KG1 (cell line): ENCODE measurements around the gene DDX51.
"Not testable (repeated sequence)": the region's sequence is repeated elsewhere in the genome, so short reads cannot be mapped to it uniquely, and the experiment has no call there.

ENCODE experiments used
- DNase-seq: peaks from one replicate; lab custom pipeline; 2025; lab: John Stamatoyannopoulos, UW

DDX51 gene

GRCh38 chr12:132154341-132154761 is 10.2 kb upstream of the DDX51 start:
- DNase-seq, result no peak

- peak; percentile 39 for DNase-seq
Observed at GRCh38 chr12:132153501-132154340, 9.6 kb upstream of the DDX51 start.

DNA sequence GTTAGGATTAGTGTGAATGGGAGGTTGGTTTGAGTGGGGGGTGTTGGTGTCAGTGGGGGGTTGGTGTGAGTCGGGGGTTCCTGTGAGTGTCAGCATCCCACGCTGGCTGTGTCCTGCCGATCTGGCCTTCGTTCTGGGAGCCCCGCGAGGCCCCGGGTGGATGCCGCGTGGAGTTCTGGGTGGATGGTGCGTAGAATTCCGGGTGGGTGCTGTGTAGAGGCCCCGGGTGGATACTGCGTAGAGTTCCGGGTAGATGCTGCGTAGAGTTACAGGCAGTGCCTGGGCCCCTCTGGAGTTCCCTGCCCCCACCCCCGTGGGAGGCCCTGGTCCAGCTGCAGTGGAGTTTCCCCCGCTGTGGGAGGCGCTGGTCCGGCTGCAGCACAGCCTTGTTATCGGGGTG is 8.8 kb upstream of the DDX51 start:
- DNase-seq, result no peak

- DNase-seq, result no peak
Observed at GRCh38 chr12:132152411-132152821, 8.3 kb upstream of the DDX51 start.

DNA sequence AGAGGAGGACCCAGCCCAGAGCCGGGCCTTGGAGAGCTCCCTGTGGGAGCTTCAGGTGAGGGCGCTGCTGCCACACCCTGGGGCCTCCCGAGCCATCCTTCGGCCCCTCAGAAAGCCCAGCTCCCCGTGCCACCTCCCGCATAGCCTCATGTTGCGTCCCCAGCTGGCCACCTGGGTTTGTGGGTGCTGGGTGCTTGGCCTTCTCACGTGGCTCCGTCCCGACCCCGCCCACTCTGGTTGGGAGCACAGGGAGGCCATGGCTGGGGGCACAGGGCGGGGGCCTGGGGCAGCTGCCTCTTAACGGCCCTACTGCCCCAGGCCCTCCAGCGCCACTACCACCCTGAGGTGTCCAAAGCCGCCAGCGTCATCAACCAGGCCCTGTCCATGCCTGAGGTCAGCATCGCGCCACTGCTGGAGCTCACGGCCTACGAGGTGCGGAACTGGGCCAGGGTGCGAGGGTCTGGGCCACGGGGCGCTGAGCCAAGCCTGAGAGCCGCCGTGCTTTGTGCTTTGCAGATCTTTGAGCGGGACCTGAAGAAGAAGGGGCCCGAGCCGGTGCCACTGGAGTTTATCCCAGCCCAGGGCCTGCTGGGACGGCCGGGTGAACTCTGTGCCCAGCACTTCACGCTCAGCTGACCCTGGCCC is 7.8 kb upstream of the DDX51 start:
- no peak for DNase-seq

- DNase-seq, result no peak
Observed at GRCh38 chr12:132151145-132151765, 7.1 kb upstream of the DDX51 start.

- DNase-seq, result no peak
Observed at GRCh38 chr12:132150780-132151144, 6.6 kb upstream of the DDX51 start.

GRCh38 chr12:132149526-132149925 is 5.4 kb upstream of the DDX51 start:
- not testable (repeated sequence) for DNase-seq

DNA sequence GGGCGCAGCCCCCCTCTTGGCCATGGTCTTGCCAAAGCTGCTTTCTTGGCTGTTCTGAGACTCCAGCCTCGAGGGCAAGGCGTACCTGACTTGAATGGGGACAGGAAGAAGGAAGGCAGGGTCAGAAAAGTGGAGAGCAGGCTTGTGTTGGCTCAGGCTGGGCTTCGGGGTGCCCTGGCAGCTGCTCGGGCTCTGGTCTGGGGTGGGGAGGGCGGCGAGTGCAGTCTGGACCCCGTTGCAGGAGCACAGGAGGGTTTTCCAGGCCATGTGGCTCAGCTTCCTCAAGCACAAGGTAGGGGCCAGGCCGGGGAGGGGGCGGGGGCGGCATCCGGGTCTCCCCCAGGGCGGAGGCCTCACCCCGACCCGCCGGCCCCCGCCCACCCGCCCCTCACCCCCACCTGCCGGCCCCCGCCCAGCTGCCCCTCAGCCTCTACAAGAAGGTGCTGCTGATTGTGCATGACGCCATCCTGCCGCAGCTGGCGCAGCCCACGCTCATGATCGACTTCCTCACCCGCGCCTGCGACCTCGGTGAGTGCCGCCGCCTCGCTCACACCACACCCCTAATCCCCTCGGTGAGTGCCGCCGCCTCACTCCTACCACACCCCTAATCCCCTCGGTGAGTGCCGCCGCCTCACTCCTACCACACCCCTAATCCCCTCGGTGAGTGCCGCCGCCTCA is 4.4 kb upstream of the DDX51 start:
- DNase-seq, result no peak

GRCh38 chr12:132147423-132148367 is 3.6 kb upstream of the DDX51 start:
- no peak for DNase-seq

- no peak for DNase-seq
Observed at GRCh38 chr12:132146772-132147422, 2.8 kb upstream of the DDX51 start.

- no peak for DNase-seq
Observed at GRCh38 chr12:132146098-132146497, 2.0 kb upstream of the DDX51 start.

DNA sequence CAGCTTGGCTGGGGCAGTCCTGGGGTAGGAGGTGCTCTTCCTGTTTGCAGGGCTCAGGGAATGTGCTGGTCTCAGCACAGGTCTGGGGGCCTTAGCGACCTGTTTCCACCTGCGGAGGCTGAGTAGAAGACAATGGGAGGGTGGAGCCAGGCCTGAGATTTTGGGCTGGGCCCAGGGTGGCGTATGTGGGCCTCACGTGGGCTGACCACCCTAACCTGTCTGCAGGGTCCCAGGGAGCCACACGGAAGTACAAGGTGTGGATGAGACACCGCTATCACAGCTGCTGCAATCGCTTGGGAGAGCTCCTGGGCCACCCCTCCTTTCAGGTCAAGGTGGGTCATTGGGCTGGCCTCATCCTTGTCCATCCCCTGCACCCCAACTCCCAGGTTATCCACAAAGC is 1.2 kb upstream of the DDX51 start:
- DNase-seq, result no peak

- DNase-seq, result no peak
Observed at GRCh38 chr12:132144810-132145168, 670 bp upstream of the DDX51 start.

DNA sequence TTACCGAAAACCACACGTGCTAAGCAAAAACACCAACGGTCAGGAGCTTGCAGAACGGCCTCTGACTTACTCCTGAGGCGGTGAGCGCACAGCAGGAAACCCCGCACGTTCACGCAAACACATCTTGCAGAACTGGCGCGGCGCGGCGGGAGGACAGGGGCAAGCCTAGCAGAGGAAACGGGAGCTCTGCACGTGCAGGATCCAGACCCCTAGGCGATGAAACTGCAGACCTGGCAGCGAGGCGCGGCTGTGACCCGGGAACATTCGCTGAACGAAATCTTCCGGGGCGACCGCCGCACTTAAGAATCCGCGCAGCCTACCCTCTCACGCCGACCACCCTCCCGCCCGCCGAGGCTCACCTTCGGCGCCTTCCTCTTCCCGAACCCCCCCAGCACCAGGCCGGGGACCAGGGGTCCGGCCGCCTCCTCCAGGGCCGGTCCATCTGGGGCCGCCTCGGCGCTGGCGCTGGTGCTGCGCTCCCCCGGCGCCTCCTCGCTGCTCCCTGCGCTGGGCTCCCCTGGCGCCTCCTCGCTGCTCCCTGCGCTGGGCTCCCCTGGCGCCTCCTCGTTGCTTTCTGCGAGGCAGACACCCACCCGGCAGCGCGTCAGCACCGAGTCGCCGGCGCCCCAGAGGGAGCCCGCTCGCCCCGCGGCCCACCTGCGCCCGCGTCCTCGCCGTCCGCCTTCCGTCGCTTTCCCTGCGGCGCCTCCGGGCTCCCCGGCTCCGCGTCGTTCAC is 615 bp downstream of the DDX51 start:
- DNase-seq, result no peak

GRCh38 chr12:132142679-132143335 is 1.3 kb downstream of the DDX51 start:
- DNase-seq, result no peak

DNA sequence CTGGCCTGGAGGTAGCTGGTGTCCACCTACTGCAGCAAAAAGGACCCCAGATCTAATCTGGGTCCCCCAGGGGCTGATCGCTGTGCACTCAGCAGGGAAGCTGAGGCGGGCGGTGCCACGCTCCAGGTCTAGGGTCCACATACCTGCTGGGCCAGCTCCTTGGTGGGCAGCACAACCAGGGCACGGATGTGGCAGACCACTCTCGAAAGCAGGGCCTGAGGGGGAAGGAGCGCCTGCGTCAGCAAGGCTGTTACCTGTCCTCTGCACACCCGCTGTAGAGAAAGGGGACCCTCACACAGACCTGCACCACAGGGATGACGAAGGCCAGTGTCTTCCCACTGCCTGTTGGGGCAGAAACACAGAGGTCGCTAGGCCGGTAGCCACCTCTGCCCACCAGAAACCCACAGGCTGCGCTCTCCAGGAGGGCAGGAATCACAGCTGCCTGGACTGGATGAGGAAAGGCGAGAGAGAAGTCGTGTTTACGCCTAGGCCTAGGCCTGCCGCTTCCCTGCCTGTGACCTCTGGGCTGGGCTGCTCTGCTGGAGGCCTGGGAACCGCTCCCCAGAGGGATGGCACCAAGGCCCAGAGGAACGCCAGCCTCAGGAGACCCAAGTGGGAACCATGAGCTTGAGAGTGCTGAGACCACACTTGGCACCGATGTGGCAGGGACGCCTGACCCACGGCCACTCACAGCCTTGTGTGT is 2.0 kb downstream of the DDX51 start:
- DNase-seq, result no peak

DNA sequence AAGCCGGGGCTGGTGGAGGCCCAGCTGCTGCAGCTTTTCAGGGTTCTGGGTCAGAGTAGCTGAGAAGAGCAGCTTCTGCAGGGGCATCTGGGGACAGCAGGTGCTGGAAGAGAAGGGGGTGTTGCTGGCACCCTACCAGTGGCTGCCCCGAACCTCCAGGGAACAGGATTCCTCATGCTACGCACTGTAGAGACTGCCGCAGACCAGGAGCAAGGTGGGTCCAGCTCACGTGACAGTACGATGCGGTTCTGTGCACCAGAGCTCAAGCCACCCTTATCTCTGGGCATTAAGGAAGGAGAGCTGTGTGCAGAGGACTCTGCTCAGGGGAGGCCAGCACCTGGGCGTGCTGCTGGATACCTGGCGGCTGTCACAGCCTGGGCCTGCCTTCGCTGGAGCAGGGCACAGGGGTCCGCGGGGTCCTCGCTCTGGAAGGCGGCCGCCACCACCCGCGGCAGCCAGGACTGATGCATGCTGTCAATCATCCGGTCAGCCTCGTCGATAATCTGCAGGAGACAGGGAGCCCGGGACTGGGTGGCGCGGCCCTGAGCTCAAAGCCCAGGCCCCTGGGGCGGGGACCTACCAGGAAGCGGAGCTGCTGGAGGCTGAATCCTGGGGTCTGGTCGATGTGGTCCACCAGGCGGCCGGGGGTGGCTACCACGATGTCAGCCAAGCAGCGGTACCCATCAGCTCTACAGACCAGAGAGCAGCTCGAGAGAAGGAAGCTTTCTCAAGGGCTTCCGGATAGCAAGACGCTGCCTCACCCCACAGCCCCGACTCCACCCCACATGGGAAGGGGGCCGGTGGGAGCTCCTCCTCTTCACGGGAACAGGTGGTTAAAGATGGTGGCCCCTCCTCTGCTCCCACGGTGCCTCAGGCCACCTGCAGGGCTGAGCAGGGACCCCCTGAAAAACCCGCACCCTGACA is 2.9 kb downstream of the DDX51 start:
- no peak for DNase-seq
